ENCODE results near the gene LSM10.

GRCh38 chr1:36396359-36396758 is 1.3 kb downstream of the LSM10 start:
- TF ChIP-seq, protein P1, sequence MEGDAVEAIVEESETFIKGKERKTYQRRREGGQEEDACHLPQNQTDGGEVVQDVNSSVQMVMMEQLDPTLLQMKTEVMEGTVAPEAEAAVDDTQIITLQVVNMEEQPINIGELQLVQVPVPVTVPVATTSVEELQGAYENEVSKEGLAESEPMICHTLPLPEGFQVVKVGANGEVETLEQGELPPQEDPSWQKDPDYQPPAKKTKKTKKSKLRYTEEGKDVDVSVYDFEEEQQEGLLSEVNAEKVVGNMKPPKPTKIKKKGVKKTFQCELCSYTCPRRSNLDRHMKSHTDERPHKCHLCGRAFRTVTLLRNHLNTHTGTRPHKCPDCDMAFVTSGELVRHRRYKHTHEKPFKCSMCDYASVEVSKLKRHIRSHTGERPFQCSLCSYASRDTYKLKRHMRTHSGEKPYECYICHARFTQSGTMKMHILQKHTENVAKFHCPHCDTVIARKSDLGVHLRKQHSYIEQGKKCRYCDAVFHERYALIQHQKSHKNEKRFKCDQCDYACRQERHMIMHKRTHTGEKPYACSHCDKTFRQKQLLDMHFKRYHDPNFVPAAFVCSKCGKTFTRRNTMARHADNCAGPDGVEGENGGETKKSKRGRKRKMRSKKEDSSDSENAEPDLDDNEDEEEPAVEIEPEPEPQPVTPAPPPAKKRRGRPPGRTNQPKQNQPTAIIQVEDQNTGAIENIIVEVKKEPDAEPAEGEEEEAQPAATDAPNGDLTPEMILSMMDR (IDR thresholded peaks at IDR 0.05): no peak
- TF ChIP-seq POLR2A (IDR thresholded peaks at IDR 0.05): no peak
